ENCODE measurements around the gene FAM163A.

The FAM163A gene

DNA sequence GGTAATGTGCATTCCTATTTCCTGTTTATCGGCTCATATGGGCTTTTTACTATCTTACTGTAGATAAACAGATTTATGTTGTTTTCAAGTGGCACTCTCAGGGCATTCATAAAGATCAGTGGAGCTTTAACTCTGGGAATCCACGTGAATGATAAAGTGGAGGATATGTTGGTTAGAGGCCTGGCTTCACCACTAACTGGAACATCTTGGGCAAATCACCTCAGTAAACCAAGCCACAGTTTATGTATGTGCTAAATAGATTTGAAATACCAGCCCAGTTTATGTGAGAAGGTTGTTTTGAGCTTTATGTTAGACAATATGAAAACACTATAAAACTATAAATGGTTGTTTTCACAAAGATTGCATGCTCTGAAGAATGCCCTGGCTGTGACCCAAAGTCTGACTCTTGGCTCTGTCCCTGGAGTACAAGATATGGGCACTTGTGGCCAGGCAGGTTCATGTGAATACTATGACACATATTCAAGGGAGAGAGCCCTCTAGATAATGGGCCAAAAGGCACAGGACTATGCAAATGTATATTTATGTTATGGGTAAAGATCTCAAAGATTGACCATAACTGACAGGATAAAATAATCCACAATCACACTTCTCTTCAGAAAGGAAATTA, 36.7 kb downstream of the FAM163A start:
- H3K4me3 ChIP-seq (ENCODE audit: low read length in 2 of 2), result no peak overlapping the region
- no peak overlapping the region for H3K14ac ChIP-seq (ENCODE audit: low read length)
- no peaks in the 10 kb centered on the region for H3K9me3 ChIP-seq (replicated peaks in 1 of 2; ENCODE audit: control insufficient read depth in 2 of 2, insufficient read depth in 1 of 2, low read depth in 1 of 2, low read length in 2 of 2)
- H3K4ac ChIP-seq (ENCODE audit: low read length), result no peak overlapping the region
- no peak overlapping the region for H2BK120ac ChIP-seq (ENCODE audit: low read depth, low read length)
- no peak overlapping the region for H3K4me2 ChIP-seq (ENCODE audit: insufficient read depth, low read length, poor library complexity, severe bottlenecking)
- no peak overlapping the region for H2BK12ac ChIP-seq (ENCODE audit: low read length)
- H2AFZ ChIP-seq (ENCODE audit: low read length), result no peak overlapping the region
- no peak overlapping the region for H3K9ac ChIP-seq (ENCODE audit: low read depth, low read length, poor library complexity)
- H3K36me3 ChIP-seq (replicated peaks in 1 of 2; ENCODE audit: control insufficient read depth in 2 of 2, insufficient read depth in 2 of 2, low read length in 2 of 2), result no peaks in the 10 kb centered on the region
- no peak overlapping the region for H2BK5ac ChIP-seq (ENCODE audit: low read length)
- H2BK15ac ChIP-seq (ENCODE audit: low read length), result no peak overlapping the region
- WGBS, 2 donors (ENCODE audit: extremely low coverage in 2 of 2, insufficient read length in 2 of 2, insufficient replicate concordance in 1 of 2), result no CpG with 5 or more reads among the region's 2 CpGs
- no peak overlapping the region for H3K18ac ChIP-seq (ENCODE audit: low read length)
- no peak overlapping the region for H4K91ac ChIP-seq (ENCODE audit: low read depth, low read length, poor library complexity)
- no peak overlapping the region for H3K23ac ChIP-seq (ENCODE audit: low read depth, low read length, poor library complexity)
- DNase-seq (ENCODE audit: low spot score), result no peak
- no peak overlapping the region for H2AK5ac ChIP-seq (ENCODE audit: low read depth, low read length)
- H3K4me1 ChIP-seq (ENCODE audit: control insufficient read depth in 2 of 2, insufficient read depth in 1 of 2, low read depth in 1 of 2, low read length in 2 of 2), result no peaks in the 10 kb centered on the region
- H3K27me3 ChIP-seq (ENCODE audit: control insufficient read depth in 3 of 3, insufficient read depth in 3 of 3, low read depth in 1 of 3, low read length in 3 of 3), result peaks cover 0 to 28% (median 0%) of the 10 kb centered on the region in 3 experiments
- no peak overlapping the region for H3K27ac ChIP-seq (replicated peaks; ENCODE audit: low read length)
- H4K8ac ChIP-seq (ENCODE audit: low read depth, low read length), result no peak overlapping the region
- H3K79me1 ChIP-seq (ENCODE audit: low read depth, low read length), result no peaks in the 10 kb centered on the region

GRCh38 chr1:179781962-179782361, 38.9 kb downstream of the FAM163A start:
- Histone ChIP-seq H3K27me3 (ENCODE audit: control insufficient read depth in 3 of 3, insufficient read depth in 3 of 3, low read depth in 1 of 3, low read length in 3 of 3) (peaks cover 0 to 42% (median 0%) of the 10 kb centered on the region in 3 experiments), H3K4me3 (ENCODE audit: low read length in 2 of 2) (no peak overlapping the region), H3K4me2 (ENCODE audit: insufficient read depth, low read length, poor library complexity, severe bottlenecking) (no peak overlapping the region), H4K8ac (ENCODE audit: low read depth, low read length) (no peak overlapping the region), H2BK15ac (ENCODE audit: low read length) (no peak overlapping the region), H2BK12ac (ENCODE audit: low read length) (no peak overlapping the region), H3K14ac (ENCODE audit: low read length) (no peak overlapping the region), H2BK120ac (ENCODE audit: low read depth, low read length) (no peak overlapping the region), H3K36me3 (replicated peaks in 1 of 2; ENCODE audit: control insufficient read depth in 2 of 2, insufficient read depth in 2 of 2, low read length in 2 of 2) (no peaks in the 10 kb centered on the region), H3K18ac (ENCODE audit: low read length) (no peak overlapping the region), H3K79me1 (ENCODE audit: low read depth, low read length) (no peaks in the 10 kb centered on the region), H3K4me1 (ENCODE audit: control insufficient read depth in 2 of 2, insufficient read depth in 1 of 2, low read depth in 1 of 2, low read length in 2 of 2) (peaks cover 0 to 1% of the 10 kb centered on the region in 2 donors), H3K23ac (ENCODE audit: low read depth, low read length, poor library complexity) (no peak overlapping the region), H4K91ac (ENCODE audit: low read depth, low read length, poor library complexity) (no peak overlapping the region), H2BK5ac (ENCODE audit: low read length) (no peak overlapping the region), H2AFZ (ENCODE audit: low read length) (no peak overlapping the region), H3K27ac (replicated peaks; ENCODE audit: low read length) (no peak overlapping the region), H3K9ac (ENCODE audit: low read depth, low read length, poor library complexity) (no peak overlapping the region), H3K4ac (ENCODE audit: low read length) (no peak overlapping the region), H3K9me3 (replicated peaks in 1 of 2; ENCODE audit: control insufficient read depth in 2 of 2, insufficient read depth in 1 of 2, low read depth in 1 of 2, low read length in 2 of 2) (no peaks in the 10 kb centered on the region), H2AK5ac (ENCODE audit: low read depth, low read length) (no peak overlapping the region)
- no peak for DNase-seq (ENCODE audit: low spot score)
- WGBS, 2 donors (ENCODE audit: extremely low coverage in 2 of 2, insufficient read length in 2 of 2, insufficient replicate concordance in 1 of 2), result no CpG with 5 or more reads among the region's 10 CpGs

DNA sequence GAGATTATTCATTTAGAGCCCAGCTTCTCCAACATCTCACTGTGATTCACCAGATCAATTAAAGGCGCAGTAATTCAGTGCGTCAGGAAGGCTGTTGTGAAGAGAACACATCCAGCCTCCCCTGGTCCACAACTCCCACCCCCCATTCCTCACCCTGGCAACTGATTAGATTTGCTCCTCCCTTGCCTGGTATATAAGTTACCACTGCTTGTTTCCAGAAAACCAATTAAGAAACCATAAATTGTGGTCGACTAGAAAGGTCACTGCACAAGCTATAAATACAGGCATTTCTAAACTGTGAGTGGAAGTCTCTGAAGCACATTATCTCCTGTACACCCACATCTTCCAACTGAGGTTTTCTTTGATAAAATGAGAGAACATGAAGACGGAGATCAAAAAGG, 41.9 kb downstream of the FAM163A start:
- no peak overlapping the region for H2AFZ ChIP-seq (ENCODE audit: low read length)
- H3K4me2 ChIP-seq (ENCODE audit: insufficient read depth, low read length, poor library complexity, severe bottlenecking), result no peak overlapping the region
- no peaks in the 10 kb centered on the region for H3K79me1 ChIP-seq (ENCODE audit: low read depth, low read length)
- no peak overlapping the region for H3K27ac ChIP-seq (replicated peaks; ENCODE audit: low read length)
- no CpG with 5 or more reads among the region's 4 CpGs for WGBS, 2 donors (ENCODE audit: extremely low coverage in 2 of 2, insufficient read length in 2 of 2, insufficient replicate concordance in 1 of 2)
- no peaks in the 10 kb centered on the region for H3K9me3 ChIP-seq (replicated peaks in 1 of 2; ENCODE audit: control insufficient read depth in 2 of 2, insufficient read depth in 1 of 2, low read depth in 1 of 2, low read length in 2 of 2)
- no peak overlapping the region for H4K91ac ChIP-seq (ENCODE audit: low read depth, low read length, poor library complexity)
- H3K4me1 ChIP-seq (ENCODE audit: control insufficient read depth in 2 of 2, insufficient read depth in 1 of 2, low read depth in 1 of 2, low read length in 2 of 2), result peaks cover 0 to 1% of the 10 kb centered on the region in 2 donors
- no peak overlapping the region for H2BK120ac ChIP-seq (ENCODE audit: low read depth, low read length)
- H2BK12ac ChIP-seq (ENCODE audit: low read length), result no peak overlapping the region
- H3K23ac ChIP-seq (ENCODE audit: low read depth, low read length, poor library complexity), result no peak overlapping the region
- no peak overlapping the region for H3K4ac ChIP-seq (ENCODE audit: low read length)
- no peak overlapping the region for H4K8ac ChIP-seq (ENCODE audit: low read depth, low read length)
- no peak for DNase-seq (ENCODE audit: low spot score)
- no peaks in the 10 kb centered on the region for H3K36me3 ChIP-seq (replicated peaks in 1 of 2; ENCODE audit: control insufficient read depth in 2 of 2, insufficient read depth in 2 of 2, low read length in 2 of 2)
- H3K9ac ChIP-seq (ENCODE audit: low read depth, low read length, poor library complexity), result no peak overlapping the region
- peaks cover 0 to 60% (median 0%) of the 10 kb centered on the region in 3 experiments for H3K27me3 ChIP-seq (ENCODE audit: control insufficient read depth in 3 of 3, insufficient read depth in 3 of 3, low read depth in 1 of 3, low read length in 3 of 3)
- no peak overlapping the region for H3K14ac ChIP-seq (ENCODE audit: low read length)
- H3K4me3 ChIP-seq (ENCODE audit: low read length in 2 of 2), result no peak overlapping the region
- H3K18ac ChIP-seq (ENCODE audit: low read length), result no peak overlapping the region
- H2AK5ac ChIP-seq (ENCODE audit: low read depth, low read length), result no peak overlapping the region
- no peak overlapping the region for H2BK5ac ChIP-seq (ENCODE audit: low read length)
- H2BK15ac ChIP-seq (ENCODE audit: low read length), result no peak overlapping the region

DNA sequence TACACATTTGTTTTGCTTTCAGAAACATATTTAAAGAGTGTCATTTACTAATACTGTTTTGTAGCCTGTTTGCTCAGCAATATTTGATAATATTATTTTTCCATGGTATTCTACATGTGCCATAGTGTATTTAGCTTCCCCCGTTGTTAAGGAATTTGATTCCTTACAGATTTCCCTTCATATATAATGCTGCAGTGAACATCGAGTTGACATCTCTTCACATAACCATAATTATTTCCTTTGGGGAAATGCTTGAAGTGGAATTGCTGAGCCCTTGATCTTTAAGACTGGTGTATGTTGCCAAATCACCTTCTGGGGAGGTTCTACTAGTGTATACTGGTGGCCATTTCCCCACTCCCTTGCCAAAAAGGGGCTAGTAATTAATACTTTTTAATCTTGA, 42.6 kb downstream of the FAM163A start:
- H3K9ac ChIP-seq (ENCODE audit: low read depth, low read length, poor library complexity), result no peak overlapping the region
- H4K91ac ChIP-seq (ENCODE audit: low read depth, low read length, poor library complexity), result no peak overlapping the region
- H2BK15ac ChIP-seq (ENCODE audit: low read length), result no peak overlapping the region
- no peak overlapping the region for H3K4ac ChIP-seq (ENCODE audit: low read length)
- H3K79me1 ChIP-seq (ENCODE audit: low read depth, low read length), result no peaks in the 10 kb centered on the region
- WGBS, 2 donors (ENCODE audit: extremely low coverage in 2 of 2, insufficient read length in 2 of 2, insufficient replicate concordance in 1 of 2), result no CpG with 5 or more reads among the region's 2 CpGs
- H3K27ac ChIP-seq (replicated peaks; ENCODE audit: low read length), result no peak overlapping the region
- no peak overlapping the region for H2AFZ ChIP-seq (ENCODE audit: low read length)
- peaks cover 0 to 1% of the 10 kb centered on the region in 2 donors for H3K4me1 ChIP-seq (ENCODE audit: control insufficient read depth in 2 of 2, insufficient read depth in 1 of 2, low read depth in 1 of 2, low read length in 2 of 2)
- no peak overlapping the region for H2AK5ac ChIP-seq (ENCODE audit: low read depth, low read length)
- no peaks in the 10 kb centered on the region for H3K9me3 ChIP-seq (replicated peaks in 1 of 2; ENCODE audit: control insufficient read depth in 2 of 2, insufficient read depth in 1 of 2, low read depth in 1 of 2, low read length in 2 of 2)
- H3K23ac ChIP-seq (ENCODE audit: low read depth, low read length, poor library complexity), result no peak overlapping the region
- no peak overlapping the region for H2BK12ac ChIP-seq (ENCODE audit: low read length)
- no peak overlapping the region for H3K18ac ChIP-seq (ENCODE audit: low read length)
- no peak overlapping the region for H2BK5ac ChIP-seq (ENCODE audit: low read length)
- peaks cover 0 to 53% (median 0%) of the 10 kb centered on the region in 3 experiments for H3K27me3 ChIP-seq (ENCODE audit: control insufficient read depth in 3 of 3, insufficient read depth in 3 of 3, low read depth in 1 of 3, low read length in 3 of 3)
- H4K8ac ChIP-seq (ENCODE audit: low read depth, low read length), result no peak overlapping the region
- H3K4me2 ChIP-seq (ENCODE audit: insufficient read depth, low read length, poor library complexity, severe bottlenecking), result no peak overlapping the region
- H3K4me3 ChIP-seq (ENCODE audit: low read length in 2 of 2), result no peak overlapping the region
- H3K36me3 ChIP-seq (replicated peaks in 1 of 2; ENCODE audit: control insufficient read depth in 2 of 2, insufficient read depth in 2 of 2, low read length in 2 of 2), result no peaks in the 10 kb centered on the region
- H2BK120ac ChIP-seq (ENCODE audit: low read depth, low read length), result no peak overlapping the region
- no peak for DNase-seq (ENCODE audit: low spot score)
- H3K14ac ChIP-seq (ENCODE audit: low read length), result no peak overlapping the region
